HG02610 (cell line): ENCODE results near the gene GTF2IRD1.

Experiments
- ATAC-seq: cut with Tn5 transposase; IDR thresholded peaks from one replicate; pipeline ENCODE4 v1.9.1; 2021; ENCODE audit warnings: mild to moderate bottlenecking, moderate library complexity; ENCODE audit not compliant: unreplicated experiment

The GTF2IRD1 gene

DNA sequence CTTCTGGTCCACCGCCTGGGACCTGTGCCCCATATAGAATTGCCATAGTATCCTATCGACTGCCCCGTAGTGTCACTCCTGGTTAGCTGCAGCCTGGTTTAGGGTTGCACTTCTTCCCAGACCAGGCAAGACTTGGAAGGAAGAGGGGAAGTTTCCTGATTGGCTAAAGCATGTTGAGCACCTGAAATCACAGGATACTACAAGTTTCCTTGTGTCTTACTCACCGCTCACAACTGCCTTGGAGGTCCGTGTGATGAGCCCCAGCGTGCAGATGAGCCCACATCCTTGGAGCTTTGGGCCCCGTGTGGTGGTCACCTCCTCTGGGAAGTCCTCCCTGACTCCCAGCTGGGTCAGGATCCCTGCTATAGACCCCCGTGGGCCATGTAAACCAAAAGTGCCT is 129.9 kb downstream of the GTF2IRD1 start:
- no peak for ATAC-seq

DNA sequence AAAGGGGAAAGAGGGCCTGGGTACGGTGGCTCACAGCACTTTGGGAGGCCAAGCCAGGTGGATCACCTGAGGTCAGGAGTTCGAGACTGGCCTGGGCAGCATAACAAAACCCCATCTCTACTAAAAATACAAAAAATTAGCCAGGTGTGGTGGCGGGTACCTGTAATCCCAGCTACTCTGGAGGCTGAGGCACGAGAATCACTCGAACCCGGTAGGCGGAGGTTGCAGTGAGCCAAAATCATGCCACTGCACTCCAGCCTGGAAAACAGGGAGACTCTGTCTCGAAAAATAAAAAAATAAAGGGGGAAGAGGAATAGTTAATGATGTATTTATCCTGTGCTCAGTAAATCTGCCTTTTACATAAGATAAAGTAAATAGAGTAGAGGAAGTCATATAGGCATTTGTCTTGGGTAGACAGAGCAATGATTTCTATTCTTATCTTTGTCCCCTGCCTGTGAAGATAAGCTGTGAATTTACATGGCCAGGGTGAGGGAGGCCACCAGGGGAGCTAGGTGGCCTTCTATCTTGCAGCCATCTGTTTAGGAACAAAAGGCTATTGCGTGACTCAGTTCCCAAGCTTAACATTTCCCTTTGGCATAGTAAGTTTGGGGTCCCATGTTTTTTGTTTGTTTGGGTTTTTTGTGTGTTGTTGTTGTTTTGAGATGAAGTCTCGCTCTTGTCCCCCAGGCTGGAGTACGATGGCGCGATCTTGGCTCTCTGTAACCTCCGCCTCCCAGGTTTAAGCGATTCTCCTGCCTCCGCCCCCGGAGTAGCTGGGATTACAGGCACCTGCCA is 130.7 kb downstream of the GTF2IRD1 start:
- ATAC-seq = no peak

DNA sequence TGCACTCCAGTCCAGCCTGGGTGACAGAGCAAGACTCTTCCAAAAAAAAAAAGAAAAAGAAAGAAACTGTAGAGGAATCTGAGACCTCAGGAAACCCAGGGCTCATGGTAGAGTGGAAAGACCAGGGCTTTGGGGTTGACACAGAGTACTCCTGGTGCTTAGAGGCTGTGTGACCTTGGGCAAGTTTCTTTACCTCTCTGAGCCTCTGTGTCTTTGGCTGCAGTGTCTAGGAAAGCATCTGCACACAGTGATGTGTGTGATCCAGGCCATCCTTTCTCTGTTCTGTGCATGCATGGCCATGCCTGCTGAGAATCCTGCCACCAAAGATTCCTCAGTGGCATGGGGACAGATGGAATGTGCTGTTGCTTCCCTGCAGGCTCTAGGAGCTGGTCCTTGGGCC is 132.1 kb downstream of the GTF2IRD1 start:
- no peak for ATAC-seq

DNA sequence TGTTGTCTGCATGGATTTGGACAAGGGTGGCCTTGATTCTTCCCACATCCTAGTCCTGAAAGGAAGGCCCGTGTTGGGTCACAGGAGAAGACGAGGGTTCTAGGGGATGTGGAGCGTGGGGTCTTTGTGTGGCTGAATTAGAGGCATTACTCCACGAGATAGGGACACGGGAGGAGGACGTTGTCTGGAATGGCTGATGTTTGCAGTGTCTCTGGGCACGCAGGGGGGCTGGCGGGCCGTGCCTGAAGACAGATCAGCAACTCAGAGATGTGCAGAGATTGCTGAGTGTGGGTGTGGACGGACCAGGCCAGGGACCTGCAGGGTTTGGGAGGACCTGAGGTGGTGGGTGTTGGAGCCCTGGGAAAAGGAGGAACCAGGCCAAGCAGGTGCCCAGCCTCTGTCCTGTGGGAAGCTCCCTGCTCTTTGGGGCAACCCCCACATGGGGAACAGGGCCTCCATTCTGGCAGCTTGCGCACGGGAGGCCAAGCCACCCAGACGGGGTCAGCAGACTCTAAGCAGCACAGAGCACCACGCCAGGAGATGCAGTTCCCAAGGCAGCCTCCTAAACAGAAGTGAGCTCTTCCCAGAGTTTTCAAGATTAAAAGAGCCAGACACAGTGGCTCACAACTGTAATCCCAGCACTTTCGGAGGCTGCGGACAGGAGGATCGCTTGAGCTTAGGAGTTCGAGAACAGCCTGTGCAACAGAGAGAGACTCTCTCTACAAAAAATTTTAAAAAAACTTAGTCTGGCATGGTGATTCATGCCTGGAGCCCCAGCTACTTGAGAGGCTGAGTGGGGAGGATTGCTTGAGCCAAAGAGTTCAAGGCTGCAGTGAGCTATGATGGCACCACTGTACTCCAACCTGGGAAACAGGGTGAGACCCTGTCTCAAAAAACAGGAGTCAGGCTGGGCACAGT is 132.8 kb downstream of the GTF2IRD1 start:
- no peak for ATAC-seq

DNA sequence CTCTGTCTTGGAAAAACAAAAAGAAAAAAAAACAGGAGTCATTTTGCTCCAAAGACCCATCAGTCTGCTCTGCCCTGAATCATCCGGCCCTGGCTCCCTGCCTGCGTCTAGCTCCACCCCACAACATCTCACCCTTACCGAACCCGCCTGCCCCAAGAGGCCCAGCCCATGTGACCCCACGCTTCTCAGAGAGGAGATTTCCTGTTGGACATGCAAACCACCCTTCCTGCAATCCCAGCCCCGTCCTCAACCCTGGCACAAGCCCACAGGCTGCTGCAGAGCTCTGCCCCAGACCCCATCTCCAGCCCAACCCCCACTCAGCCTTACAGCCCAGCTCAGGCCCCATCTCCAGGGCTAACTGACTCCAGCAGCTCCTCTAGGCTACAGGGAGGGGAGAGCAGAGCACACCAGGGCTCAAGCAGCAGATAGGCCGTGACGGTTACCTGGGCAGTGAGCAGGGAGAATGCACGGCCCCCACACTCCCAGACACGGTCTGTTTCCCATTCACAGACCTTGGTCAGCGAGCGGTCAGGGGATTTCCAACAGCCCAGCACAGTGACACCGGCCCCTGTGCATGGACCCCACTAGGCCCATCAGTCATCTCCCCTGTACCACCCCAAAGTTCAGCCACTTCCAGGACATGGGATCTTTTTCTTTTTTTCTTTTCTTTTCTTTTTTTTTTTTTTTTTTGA is 133.9 kb downstream of the GTF2IRD1 start:
- ATAC-seq = no peak

DNA sequence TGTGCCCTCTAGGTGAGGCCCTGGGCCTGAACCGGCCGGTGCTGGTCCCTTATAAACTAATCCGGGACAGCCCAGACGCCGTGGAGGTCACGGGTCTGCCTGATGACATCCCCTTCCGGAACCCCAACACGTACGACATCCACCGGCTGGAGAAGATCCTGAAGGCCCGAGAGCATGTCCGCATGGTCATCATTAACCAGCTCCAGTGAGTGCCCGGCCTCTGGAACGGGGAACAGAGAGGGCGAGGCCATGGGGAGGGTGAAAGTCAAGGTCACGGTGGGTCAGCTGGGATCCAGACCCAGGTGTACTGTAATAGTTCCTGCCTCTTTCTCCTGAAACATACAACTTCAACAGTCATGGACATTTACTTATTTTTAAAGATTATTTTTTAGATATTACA is 137.1 kb downstream of the GTF2IRD1 start:
- no peak for ATAC-seq

DNA sequence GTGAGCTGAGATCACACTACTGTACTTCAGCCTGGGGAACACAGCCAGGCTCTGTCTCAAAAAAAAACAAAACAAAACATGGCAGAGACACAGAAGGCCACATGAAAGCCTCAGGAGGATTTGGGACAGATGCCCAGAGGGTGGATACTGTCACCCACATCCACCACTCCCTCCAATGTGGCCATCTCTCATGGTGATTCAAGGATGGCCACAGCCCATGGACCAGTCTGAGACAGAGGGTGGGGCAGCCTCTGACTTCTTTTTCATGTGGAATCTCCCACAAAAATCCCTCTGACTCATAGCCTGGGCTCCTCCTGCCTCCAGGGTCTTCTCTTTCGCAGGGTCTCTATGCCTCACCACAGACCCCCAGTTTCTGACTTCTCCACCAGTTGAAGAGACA is 144.9 kb downstream of the GTF2IRD1 start:
- ATAC-seq = peak; percentile 32

DNA sequence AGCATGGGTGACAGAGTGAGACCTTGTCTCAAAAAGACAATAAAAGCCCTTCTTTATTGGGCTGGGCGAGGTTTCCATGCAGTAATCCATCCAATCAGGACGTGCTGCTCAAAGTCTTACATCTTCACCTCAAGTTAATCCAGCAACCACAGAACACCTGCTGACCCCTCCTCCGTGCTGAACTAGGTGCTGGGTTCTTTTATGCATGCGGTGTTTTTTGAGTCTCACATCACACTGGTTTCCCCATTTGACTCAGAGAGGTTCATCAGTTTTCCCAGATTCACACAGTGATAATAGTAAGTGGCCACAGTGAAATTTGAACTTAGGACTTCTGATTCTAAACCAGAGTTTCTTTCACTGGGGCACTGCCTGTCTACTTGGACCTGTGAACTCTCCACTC is 145.5 kb downstream of the GTF2IRD1 start:
- ATAC-seq = peak; percentile 83

DNA sequence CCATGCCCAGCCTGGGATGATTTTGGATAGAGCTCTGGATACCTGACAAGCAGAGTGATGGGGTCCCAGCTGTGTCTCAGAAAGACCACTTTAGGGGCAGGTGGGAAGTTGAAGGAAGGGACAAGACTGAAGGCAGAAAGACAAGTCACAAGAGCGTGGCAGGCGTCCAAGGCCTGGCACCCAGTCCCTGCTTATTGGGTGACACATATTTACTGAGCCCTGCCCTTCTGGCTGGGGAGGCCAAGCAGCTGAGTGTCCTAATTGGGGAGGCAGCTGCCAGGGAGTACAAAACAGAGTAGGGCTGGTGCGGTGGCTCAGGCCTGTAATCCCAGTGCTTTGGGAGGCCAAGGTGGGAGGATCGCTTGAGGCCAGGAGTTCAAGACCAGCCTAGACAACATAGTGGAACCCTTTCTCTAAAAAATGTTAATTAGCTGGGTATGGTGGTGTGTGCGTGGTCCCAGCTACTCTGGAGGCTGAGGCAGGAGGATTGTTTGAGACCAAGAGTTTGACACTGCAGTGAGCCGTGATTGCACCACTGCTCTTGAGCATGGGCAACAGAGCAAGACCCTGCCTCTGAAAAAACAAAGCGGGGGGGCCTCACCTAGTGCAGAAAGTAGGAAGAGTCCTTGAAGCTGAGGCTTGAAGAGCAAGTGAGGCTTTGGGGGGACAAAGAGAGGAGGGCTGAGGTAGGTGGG is 150.8 kb downstream of the GTF2IRD1 start:
- no peak for ATAC-seq

DNA sequence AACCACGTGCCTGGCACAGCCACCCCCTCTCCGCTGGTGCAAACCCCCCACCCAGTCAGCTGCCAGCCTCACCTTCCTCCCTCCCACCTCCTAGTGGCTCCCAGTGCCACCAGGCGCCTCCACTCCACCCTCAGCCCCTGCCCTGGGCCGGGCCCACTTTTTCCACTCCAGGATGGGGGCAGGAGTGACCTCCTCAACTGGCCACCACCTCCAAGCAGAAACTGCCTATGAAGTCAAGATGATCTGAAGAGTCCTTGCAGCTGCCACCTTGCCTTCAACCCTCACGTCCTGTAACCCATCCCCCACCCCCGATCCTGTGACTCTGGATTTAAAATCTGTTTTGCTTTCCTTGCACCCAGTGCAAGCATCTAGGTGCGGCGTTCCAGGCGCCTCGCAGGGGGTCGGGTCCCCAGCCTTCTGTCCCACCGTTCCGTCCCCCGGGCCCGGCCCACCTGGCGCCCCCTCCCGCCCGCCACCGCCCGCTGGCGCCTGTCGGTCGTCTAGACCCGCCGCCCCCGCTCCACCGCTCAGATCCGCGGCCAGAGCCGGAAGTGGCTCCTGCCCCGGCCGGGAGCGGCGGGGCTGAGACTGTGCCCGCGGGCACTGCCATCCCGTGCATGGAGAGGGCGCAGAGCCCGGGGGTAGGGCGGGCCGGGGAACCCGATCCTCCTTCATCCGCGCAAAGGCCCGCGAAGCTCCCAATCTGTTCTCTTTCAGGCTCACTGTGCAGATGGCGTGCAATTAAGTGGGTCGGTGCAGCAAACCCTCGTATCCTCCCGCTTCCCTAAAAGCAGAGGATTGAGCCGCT is 152.6 kb downstream of the GTF2IRD1 start:
- no peak for ATAC-seq

DNA sequence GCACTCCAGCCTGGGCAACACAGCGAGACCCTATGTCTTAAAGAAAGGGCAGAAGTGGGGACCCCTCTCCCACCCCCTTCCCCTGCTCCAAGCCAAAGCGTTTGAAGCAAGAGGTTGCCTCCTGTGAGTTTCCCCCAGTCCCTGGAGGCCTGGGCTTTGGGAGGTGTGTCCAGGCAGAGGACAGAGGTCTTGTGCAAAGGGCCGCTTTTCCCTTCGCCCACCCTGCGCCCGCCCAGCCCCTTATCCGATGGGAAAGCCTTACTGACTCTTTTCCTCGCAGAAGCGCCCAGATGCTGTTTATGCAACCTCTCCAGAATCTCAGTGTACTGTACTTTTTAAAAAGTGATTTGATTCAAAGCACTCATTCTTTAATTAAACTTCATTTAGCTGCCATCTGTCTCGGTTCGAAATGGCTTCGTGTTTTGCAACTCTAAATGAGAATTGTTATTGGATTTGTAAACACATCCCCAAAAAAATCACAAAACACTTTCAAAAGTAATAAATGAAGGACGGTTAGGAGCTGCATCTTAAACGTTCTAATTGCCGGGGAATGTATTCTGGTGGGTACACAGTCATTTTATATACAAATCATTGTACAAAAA is 153.3 kb downstream of the GTF2IRD1 start:
- ATAC-seq = no peak

DNA sequence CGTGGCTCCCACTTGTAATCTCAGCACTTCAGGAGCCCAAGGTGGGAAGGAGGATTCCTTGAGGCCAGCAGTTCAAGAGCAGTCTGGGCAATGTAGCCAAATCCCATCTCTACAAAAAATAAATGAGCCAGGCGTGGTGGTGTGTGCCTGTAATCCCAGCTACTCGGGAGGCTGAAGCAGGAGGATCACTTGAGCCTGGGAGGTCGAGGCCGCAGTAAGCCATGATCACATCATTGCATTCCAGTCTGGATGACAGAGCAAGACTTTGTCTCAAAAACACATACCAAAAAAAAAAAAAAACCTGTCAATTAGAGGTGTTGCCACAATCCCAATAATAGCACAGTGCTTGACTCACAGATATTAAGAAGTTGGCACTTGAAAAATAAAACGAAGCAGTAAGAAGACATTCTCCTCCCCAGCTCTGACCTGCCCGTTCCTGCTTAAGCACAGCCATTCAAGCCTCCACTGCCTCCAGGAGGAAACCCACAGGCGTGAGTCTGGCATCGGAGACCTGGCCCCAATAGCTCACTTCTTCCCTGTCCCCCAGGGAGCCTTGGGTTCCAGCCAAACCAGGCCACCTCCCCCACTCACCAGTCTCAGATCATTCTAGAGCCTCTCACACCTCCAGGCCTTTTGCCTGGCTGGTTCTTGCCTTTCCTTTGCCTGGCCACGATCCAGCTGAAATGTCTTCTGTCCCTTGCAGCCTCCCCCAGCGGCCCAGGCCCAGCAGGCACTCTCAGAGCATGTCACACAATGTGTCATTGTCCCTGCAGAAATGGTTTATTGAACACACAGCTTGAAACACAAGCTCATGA is 158.5 kb downstream of the GTF2IRD1 start:
- ATAC-seq = no peak

DNA sequence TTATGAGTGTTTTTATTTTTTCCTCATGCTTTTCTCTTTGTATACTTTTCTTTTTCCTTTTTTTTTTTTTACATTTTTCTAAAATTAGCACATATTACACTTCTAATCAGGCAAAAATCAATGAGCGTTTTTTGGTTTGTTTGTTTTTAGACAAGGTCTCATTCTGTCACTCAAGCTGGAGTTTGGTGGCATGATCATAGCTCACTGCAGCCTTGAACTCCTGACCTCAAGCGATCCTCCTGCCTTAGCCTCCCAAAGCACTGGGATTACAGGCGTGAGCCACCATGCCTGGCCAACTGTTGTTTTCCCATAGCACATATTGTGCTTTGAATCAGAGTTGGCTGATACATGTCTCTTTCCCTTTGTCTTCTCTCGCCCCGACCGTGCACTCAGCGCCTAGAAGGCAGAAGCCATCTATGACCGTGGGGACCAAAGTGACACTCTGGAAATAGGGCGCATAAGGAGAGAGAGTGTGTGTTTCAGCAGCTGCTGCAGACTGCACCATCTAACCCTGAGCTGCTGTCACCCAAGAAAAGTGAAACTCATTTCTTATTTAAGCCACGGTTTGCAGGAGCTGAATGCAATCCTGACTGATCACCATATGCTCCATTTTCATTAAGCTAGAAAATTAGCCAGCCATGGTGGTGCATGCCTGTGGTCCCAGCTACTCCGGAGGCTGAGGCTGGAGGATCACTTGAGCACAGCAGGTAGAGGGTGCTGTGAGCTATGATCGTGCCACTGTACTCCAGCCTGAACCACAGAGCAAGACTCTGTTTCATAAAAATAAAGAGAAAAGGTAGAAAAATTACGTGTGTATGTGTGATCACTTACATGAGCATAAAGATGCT is 162.5 kb downstream of the GTF2IRD1 start:
- ATAC-seq = no peak

DNA sequence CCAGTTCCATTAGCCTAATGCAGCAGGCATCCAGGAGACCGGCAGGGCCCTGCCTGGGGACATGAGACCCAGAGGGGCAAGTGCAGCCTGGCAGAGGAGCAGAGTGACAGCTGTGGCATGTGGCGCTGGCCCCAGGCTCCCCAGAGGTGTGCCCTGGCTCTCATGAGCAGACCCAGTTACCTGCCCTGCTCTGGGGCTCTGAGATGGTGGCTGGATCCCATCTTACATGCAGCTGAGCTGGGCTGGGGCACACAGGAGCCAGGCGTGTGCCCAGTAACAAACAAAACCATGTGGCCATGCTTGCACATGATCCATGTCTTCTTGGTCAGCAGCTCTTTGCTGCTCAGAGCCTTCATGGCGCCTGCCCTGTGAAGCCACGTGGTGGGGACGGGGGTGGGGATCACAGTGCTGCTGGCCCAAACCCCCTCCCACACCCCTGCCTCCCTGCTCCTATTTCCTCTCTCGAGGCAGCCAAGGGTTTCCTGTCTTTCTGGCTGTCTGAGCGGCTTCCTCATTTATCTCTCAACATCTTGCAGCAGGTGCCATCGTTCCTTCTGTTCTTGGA is 163.6 kb downstream of the GTF2IRD1 start:
- no peak for ATAC-seq

DNA sequence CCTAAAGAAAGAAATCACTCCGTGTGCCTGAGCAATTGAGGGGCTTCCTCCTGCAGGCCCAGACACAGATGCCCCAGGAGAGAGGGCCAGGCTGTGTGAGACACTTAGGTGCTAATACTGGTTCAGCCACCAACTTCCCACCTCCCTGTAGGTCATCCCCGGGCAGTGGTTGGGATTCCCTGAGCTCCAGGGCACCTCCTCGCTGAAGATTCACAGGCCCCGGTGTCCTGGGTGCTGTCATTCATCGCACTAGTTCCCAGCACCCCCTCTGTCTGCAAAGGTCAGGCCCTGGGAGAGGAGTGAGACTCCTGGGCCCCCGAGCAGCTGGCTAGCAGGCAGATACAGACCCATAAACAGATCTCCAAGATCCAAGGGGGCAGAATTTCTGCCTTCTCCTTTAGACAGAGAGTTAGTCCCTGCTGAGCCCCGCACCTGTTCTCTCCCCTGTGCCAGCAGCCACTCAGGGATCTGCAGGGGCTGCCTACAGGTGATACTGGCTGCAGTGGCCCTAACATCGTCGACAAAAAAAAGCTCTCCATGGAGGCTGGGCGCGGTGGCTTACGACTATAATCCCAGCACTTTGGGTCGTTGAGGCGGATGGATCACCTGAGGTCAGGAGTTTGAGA is 165.6 kb downstream of the GTF2IRD1 start:
- ATAC-seq = no peak

DNA sequence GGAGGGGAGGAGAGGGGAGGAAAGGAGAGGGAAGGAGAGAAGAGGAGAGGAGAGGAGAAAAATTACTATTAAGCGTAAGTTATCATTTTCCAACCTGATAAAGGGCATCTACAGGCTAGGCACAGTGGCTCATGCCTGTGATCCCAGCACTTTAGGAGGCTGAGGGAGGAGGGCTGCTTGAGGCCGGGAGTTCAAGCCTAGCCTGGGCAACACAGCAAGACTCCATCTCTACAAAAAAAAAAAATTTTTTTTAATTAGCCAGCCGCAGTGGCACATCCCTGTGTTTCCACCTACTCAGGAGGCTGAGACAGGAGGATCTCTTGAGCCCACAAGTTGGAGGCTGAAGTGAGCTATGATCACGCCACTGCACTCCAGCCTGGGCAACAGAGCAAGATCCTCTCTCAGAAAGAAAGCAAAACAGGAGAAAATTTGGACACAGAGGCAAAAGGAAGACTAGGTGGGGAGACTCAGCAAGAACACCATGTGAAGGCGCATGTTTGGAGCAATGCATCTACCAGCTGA is 168.6 kb downstream of the GTF2IRD1 start:
- no peak for ATAC-seq

DNA sequence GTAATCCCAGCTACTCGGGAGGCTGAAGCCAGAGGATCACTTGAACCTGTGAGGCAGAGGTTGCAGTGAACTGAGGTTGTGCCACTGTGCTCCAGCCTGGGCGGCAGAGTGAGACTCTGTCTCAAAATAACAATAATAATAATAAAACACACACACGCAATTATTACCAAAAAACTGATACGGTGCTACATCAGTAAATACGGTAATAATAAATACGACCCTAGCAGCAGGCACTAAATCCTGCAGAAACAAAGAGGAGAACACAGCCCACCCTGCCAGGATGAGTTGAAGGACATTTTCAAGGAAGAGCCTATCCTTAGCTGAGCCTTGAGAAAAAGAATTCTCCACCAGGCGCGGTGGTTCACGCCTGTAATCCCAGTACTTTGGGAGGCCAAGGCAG is 169.4 kb downstream of the GTF2IRD1 start:
- ATAC-seq = no peak
